Progenitor cell of endocrine pancreas (in vitro differentiated cells): ENCODE data around the gene CHGA. TPM values are rescaled to one million over a fixed set of nuclear protein-coding genes. Genes with fewer than 3 reads are reported as not detected.

Experiments
- DNase-seq: peaks from one replicate; pipeline ENCODE4 v3.0.0; 2021; ENCODE audit warnings: low spot score; ENCODE audit not compliant: unreplicated experiment
- H3K27ac Mint-ChIP-seq: 2 replicates; pipeline ENCODE4 v1.8.0; 2021; ENCODE audit warnings: mild to moderate bottlenecking, moderate library complexity, mixed read lengths
- H3K27me3 Mint-ChIP-seq: 2 replicates; pipeline ENCODE4 v1.8.0; 2021; ENCODE audit warnings: mixed read lengths
- H3K36me3 Mint-ChIP-seq: 2 replicates; pipeline ENCODE4 v1.8.0; 2022; ENCODE audit warnings: mixed read lengths; ENCODE audit not compliant: insufficient read depth
- H3K4me1 Mint-ChIP-seq: 2 replicates; pipeline ENCODE4 v1.8.0; 2021; ENCODE audit warnings: low read depth, mixed read lengths
- H3K4me3 Mint-ChIP-seq: 2 replicates; pipeline ENCODE4 v1.8.0; 2021; ENCODE audit warnings: low read depth, mild to moderate bottlenecking, moderate library complexity, mixed read lengths
- H3K9me3 Mint-ChIP-seq: 2 replicates; pipeline ENCODE4 v1.8.0; 2021; ENCODE audit warnings: low read depth, mixed read lengths
- total RNA-seq: library from RNA; stranded (reverse); gene quantifications from 2 replicates; pipeline ENCODE4 v1.2.1, GENCODE V29; 2021
- TF ChIP-seq, protein P1 (sequence below): fragments of 200-600 bp; sonication (generic); IDR thresholded peaks from one replicate; pipeline ENCODE4 v1.5.0; 2021; ENCODE audit warnings: antibody characterized with exemption, mild to moderate bottlenecking; ENCODE audit not compliant: unreplicated experiment

CHGA gene
- total RNA-seq, 1 donor from 2014 or later: 1,590 TPM

DNA sequence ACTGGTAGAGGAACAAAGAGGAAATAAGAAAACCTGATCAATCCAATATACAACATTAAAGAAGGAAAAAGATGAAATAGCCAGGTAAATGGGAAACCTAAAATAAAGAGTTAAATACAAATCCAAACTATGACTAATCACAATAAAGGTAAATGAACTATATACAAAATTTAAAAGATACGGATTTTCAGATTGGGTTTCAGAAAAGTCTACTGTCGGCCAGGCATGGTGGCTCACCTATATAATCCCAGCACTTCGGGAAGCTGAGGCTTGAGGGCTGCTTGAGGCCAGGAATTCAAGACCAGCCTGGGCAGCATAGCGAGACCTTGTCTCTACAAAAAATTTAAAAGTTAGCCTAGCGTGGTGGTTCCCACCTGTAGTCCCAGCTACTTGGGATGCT is 39.9 kb upstream of the CHGA start:
- Mint-ChIP-seq H3K27ac (no peak overlapping the region), H3K9me3 (no peaks in the 10 kb centered on the region), H3K4me3 (no peak overlapping the region), H3K27me3 (peaks cover 25% of the 10 kb centered on the region), H3K36me3 (no peaks in the 10 kb centered on the region), H3K4me1 (peaks cover 15% of the 10 kb centered on the region)
- TF ChIP-seq, protein P1, sequence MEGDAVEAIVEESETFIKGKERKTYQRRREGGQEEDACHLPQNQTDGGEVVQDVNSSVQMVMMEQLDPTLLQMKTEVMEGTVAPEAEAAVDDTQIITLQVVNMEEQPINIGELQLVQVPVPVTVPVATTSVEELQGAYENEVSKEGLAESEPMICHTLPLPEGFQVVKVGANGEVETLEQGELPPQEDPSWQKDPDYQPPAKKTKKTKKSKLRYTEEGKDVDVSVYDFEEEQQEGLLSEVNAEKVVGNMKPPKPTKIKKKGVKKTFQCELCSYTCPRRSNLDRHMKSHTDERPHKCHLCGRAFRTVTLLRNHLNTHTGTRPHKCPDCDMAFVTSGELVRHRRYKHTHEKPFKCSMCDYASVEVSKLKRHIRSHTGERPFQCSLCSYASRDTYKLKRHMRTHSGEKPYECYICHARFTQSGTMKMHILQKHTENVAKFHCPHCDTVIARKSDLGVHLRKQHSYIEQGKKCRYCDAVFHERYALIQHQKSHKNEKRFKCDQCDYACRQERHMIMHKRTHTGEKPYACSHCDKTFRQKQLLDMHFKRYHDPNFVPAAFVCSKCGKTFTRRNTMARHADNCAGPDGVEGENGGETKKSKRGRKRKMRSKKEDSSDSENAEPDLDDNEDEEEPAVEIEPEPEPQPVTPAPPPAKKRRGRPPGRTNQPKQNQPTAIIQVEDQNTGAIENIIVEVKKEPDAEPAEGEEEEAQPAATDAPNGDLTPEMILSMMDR: no peak
- DNase-seq: no peak

DNA sequence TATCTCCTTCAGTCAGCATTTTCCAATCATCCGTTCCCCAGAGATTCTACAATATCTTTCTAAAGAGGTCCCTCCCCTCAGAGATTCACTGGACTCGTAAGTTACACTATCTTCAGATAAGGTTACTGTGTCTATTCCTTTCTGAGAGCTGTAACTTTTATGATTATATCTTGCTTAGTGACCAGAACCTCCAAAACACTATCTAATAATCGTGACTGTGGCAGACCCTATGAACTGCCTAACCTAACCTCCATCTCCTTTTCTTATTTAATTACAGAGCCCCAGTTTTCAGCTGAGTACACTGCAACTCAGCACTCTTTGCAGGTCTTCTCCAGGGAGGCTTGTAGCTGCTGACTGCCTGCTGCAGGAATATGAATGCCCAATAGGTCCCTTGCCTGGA is 38.5 kb upstream of the CHGA start:
- peaks cover 35% of the 10 kb centered on the region for H3K27me3 Mint-ChIP-seq
- peak overlapping the region; percentile 47 for H3K27ac Mint-ChIP-seq
- no peak overlapping the region for H3K4me3 Mint-ChIP-seq
- no peaks in the 10 kb centered on the region for H3K36me3 Mint-ChIP-seq
- TF ChIP-seq, protein P1: no peak
- peaks cover 10% of the 10 kb centered on the region for H3K4me1 Mint-ChIP-seq
- H3K9me3 Mint-ChIP-seq: peaks cover 2% of the 10 kb centered on the region
- no peak for DNase-seq

DNA sequence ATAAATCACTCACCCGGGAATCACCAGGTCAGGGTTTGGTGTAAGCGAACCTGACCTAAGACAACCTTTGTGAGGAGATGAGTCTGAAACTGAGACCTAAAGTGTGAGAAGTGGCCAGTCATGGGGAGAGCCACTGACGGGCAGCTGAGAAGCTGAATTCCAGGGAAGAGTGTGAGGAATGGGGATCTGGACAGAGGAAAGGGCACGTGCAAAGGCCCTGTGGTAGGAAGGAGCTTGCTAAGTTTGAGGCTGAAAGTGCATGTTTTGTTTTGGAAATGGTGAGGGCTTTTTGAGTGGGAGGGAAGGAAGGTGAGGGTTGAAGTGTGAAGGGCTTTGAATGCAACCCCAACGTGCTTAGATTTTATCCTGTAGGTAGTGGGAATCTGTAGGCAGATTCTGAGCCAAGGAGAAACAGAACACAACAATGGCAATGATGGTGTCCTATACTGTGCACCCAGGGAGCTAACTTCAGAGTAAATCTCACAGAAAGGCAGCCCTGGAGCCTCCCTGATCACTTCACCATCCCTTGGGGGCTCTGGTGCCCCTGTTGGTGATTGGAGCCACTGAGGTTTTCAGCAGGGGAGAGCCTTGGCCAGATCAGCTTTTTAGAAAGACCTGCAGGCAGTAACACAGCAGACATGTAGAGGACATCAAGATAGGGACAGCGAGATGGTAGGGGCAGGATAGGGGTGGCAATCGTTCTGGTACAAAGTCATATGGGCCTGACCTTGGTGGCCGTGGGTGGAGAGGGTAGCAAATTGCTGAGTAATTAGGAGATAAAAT is 37.5 kb upstream of the CHGA start:
- TF ChIP-seq, protein P1: no peak
- Mint-ChIP-seq H3K27me3 (peaks cover 37% of the 10 kb centered on the region), H3K9me3 (peaks cover 6% of the 10 kb centered on the region), H3K4me1 (peaks cover 9% of the 10 kb centered on the region), H3K27ac (no peak overlapping the region), H3K36me3 (no peaks in the 10 kb centered on the region), H3K4me3 (no peak overlapping the region)
- no peak for DNase-seq

DNA sequence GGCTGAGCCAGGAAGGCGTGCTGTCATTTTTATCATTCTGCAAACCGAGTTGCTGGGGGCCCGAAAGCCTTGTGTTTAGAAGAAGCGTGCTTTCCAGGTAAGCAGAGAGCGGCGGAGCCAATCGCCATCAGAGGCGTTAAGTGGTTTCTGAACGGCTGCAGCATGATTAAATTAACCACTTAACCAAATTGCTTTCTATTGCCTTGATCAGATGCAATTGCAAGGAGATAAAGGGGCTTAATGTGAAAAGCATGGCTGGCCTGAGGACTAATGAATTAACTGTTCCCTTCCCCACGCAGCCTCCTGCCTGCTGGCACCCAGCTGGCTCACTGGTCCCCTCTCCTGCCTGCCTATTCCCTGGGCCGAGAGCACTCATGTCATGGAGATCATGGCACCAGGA is 36.6 kb upstream of the CHGA start:
- peaks cover 12% of the 10 kb centered on the region for H3K4me1 Mint-ChIP-seq
- TF ChIP-seq, protein P1: no peak
- peaks cover 33% of the 10 kb centered on the region for H3K27me3 Mint-ChIP-seq
- H3K36me3 Mint-ChIP-seq: no peaks in the 10 kb centered on the region
- DNase-seq: no peak
- peaks cover 6% of the 10 kb centered on the region for H3K9me3 Mint-ChIP-seq
- H3K4me3 Mint-ChIP-seq: no peak overlapping the region
- H3K27ac Mint-ChIP-seq: no peak overlapping the region

DNA sequence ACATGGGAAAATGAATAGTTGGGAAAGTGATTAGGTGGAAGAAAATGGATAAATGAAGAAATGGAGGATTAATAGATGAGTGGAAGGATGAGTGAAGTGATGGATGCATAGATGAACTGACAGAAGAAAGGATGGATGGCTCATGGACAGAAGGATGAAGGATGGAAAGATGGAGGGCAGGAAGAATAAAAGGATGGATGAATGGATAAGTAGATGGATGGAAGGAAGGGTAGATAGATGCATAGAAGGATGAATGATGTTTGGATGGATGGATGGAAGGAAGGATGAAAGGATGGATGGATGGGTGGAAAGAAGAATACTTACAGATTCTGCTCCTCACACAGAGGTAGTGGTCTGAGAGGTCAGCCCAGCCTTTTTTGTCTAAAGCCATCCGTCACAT is 35.8 kb upstream of the CHGA start:
- TF ChIP-seq, protein P1: no peak
- DNase-seq: no peak
- Mint-ChIP-seq H3K9me3 (peaks cover 6% of the 10 kb centered on the region), H3K36me3 (no peaks in the 10 kb centered on the region), H3K4me3 (no peak overlapping the region), H3K4me1 (peaks cover 17% of the 10 kb centered on the region), H3K27me3 (peaks cover 33% of the 10 kb centered on the region), H3K27ac (no peak overlapping the region)
